Measurements from ENCODE around the gene A2M.

A2M gene

GRCh38 chr12:9077152-9078031 lies 38.3 kb downstream of the A2M start:
- H3K4me3 ChIP-seq: no peak overlapping the region
- H3K27ac ChIP-seq: no peak overlapping the region

- Histone ChIP-seq H3K4me3 (no peak overlapping the region), H3K27ac (no peak overlapping the region)
These were observed 39.0 kb downstream of the A2M start for GRCh38 chr12:9076733-9077132.

GRCh38 chr12:9075138-9075535 lies 40.6 kb downstream of the A2M start:
- no peak overlapping the region for H3K4me3 ChIP-seq
- H3K27ac ChIP-seq: no peak overlapping the region

GRCh38 chr12:9074484-9075137 lies 41.1 kb downstream of the A2M start:
- no peak overlapping the region for H3K4me3 ChIP-seq
- no peak overlapping the region for H3K27ac ChIP-seq

GRCh38 chr12:9073076-9073475 lies 42.6 kb downstream of the A2M start:
- H3K27ac ChIP-seq: no peak overlapping the region
- H3K4me3 ChIP-seq: no peak overlapping the region

- no peak overlapping the region for H3K27ac ChIP-seq
- no peak overlapping the region for H3K4me3 ChIP-seq
These were observed 43.2 kb downstream of the A2M start for GRCh38 chr12:9072481-9073038.

- H3K4me3 ChIP-seq: no peak overlapping the region
These were observed 43.8 kb downstream of the A2M start for GRCh38 chr12:9071969-9072368.

GRCh38 chr12:9071518-9071917 lies 44.2 kb downstream of the A2M start:
- Histone ChIP-seq H3K27ac (no peak overlapping the region), H3K4me3 (no peak overlapping the region)

More at GRCh38 chr12:9071969-9072368, 43.8 kb downstream of the A2M start:
- H3K27ac ChIP-seq: no peak overlapping the region

- Histone ChIP-seq H3K4me3 (no peak overlapping the region), H3K27ac (no peak overlapping the region)
These were observed 45.4 kb downstream of the A2M start for GRCh38 chr12:9070351-9070750.

- Histone ChIP-seq H3K27ac (no peak overlapping the region), H3K4me3 (no peak overlapping the region)
These were observed 47.1 kb downstream of the A2M start for GRCh38 chr12:9068600-9068999.

- no peak overlapping the region for H3K4me3 ChIP-seq
These were observed 47.6 kb downstream of the A2M start for GRCh38 chr12:9068086-9068485.

GRCh38 chr12:9066755-9067423 lies 48.8 kb downstream of the A2M start:
- H3K4me3 ChIP-seq: no peak overlapping the region
- H3K27ac ChIP-seq: no peak overlapping the region

More at GRCh38 chr12:9068086-9068485, 47.6 kb downstream of the A2M start:
- no peak overlapping the region for H3K27ac ChIP-seq

- Histone ChIP-seq H3K27ac (no peak overlapping the region), H3K4me3 (no peak overlapping the region)
These were observed 49.5 kb downstream of the A2M start for GRCh38 chr12:9066183-9066623.

GRCh38 chr12:9065607-9065856 lies 50.2 kb downstream of the A2M start:
- peak overlapping the region in 12 of 21 experiments; percentile 14 to 98 (median 92) for H3K27ac ChIP-seq
- peak overlapping the region in 5 of 7 experiments; percentile 65 to 87 (median 81) for H3K4me3 ChIP-seq

GRCh38 chr12:9064815-9065606 lies 50.7 kb downstream of the A2M start:
- peak overlapping the region; percentile 60 to 87 (median 81) for H3K4me3 ChIP-seq

GRCh38 chr12:9064201-9064814 lies 51.4 kb downstream of the A2M start:
- H3K4me3 ChIP-seq: peak overlapping the region; percentile 60 to 87 (median 81)

More at GRCh38 chr12:9064815-9065606, 50.7 kb downstream of the A2M start:
- H3K27ac ChIP-seq: peak overlapping the region; percentile 68 to 98 (median 92)

GRCh38 chr12:9052610-9053009 lies 63.1 kb downstream of the A2M start:
- Histone ChIP-seq H3K27ac (no peak overlapping the region), H3K4me3 (no peak overlapping the region)

More at GRCh38 chr12:9064201-9064814, 51.4 kb downstream of the A2M start:
- H3K27ac ChIP-seq: peak overlapping the region; percentile 68 to 98 (median 92)

GRCh38 chr12:9051158-9051550 lies 64.6 kb downstream of the A2M start:
- no peak overlapping the region for H3K27ac ChIP-seq

GRCh38 chr12:9050521-9051157 lies 65.1 kb downstream of the A2M start:
- Histone ChIP-seq H3K27ac (no peak overlapping the region), H3K4me3 (no peak overlapping the region)

More at GRCh38 chr12:9051158-9051550, 64.6 kb downstream of the A2M start:
- no peak overlapping the region for H3K4me3 ChIP-seq

Measured in skin epidermis (tissue), 12 donors.